ENCODE results near the gene MEOX2. TPM values are rescaled to one million over a fixed set of nuclear protein-coding genes. Genes with fewer than 3 reads are reported as not detected.

The MEOX2 gene
- total and polyA plus RNA-seq, 2 of the 8 experiments (the other 6 are each of a cell fraction or from before 2014, with no cell fraction given), result 0.05 to 0.19 TPM

DNA sequence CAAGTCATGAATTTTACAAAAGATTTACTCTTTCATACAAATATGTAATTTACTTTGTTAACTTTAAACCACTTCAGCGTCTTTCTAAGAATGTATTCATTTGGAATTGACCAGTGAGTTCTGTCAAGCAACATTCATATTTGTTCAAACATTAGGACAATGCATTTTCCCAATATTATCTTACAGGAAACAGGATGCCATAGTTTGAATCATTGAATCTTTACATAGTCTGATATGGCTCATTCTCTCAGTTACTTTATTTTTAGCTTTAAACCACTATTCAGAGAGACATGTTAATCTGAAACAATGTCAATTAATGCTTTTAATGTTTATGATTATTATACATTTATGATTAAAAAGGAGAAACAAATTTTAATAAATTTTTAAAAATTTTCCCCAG lies 21.1 kb upstream of the MEOX2 start:
- no peaks in the 10 kb centered on the region for H3K9me3 ChIP-seq (ENCODE audit: insufficient read depth in 2 of 2, low read depth in 1 of 2, low read length in 1 of 2)
- POLR2A ChIA-PET (ENCODE audit: partially characterized antibody), result no interaction called here
- no peaks in the 10 kb centered on the region for H4K20me1 ChIP-seq (replicated peaks in 1 of 2; ENCODE audit: control insufficient read depth in 1 of 2, insufficient read depth in 2 of 2, low read length in 2 of 2)
- H3K79me1 ChIP-seq (ENCODE audit: low read depth, low read length), result no peaks in the 10 kb centered on the region
- H2AK5ac ChIP-seq (ENCODE audit: low read depth, low read length), result no peak overlapping the region
- H4K8ac ChIP-seq (ENCODE audit: extremely low read depth, insufficient read depth, low read length), result no peak overlapping the region
- no peak overlapping the region for H3K4ac ChIP-seq (replicated peaks; ENCODE audit: insufficient read length, low read depth, low read length)
- no peak overlapping the region for H3K18ac ChIP-seq (ENCODE audit: extremely low read depth, low read length)
- no peak overlapping the region for H2AFZ ChIP-seq (ENCODE audit: low read length)
- no peak overlapping the region for H4K91ac ChIP-seq (replicated peaks; ENCODE audit: insufficient read length, low read length)
- no peaks in the 10 kb centered on the region for H3K79me2 ChIP-seq (ENCODE audit: control insufficient read depth in 1 of 2, insufficient read depth in 2 of 2, low read length in 2 of 2)
- H3K9ac ChIP-seq (replicated peaks in 1 of 4; ENCODE audit: extremely low read depth in 1 of 4, low read depth in 3 of 4, low read length in 3 of 4), result no peak overlapping the region
- H2BK12ac ChIP-seq (ENCODE audit: low read depth, low read length), result no peak overlapping the region
- H3K23ac ChIP-seq (ENCODE audit: insufficient read length), result no peak overlapping the region
- H3K4me2 ChIP-seq (ENCODE audit: insufficient read depth in 1 of 2, low read depth in 2 of 2, low read length in 2 of 2), result no peak overlapping the region
- no peaks in the 10 kb centered on the region for H3K36me3 ChIP-seq (ENCODE audit: control insufficient read depth in 2 of 4, insufficient read depth in 4 of 4, low read length in 3 of 4)
- H3K56ac ChIP-seq (replicated peaks; ENCODE audit: insufficient read length, low read depth, low read length), result no peak overlapping the region
- H3K4me1 ChIP-seq (replicated peaks in 1 of 4; ENCODE audit: control insufficient read depth in 3 of 4, insufficient read depth in 4 of 4, low read length in 3 of 4), result no peaks in the 10 kb centered on the region; a peak in 1 of 7 replicates
- FAIRE-seq (no peak), DNase-seq (ENCODE audit: low read depth in 1 of 2, low spot score in 2 of 2) (no peak)
- CTCF ChIA-PET (ENCODE audit: partially characterized antibody), result interaction anchor here (1.3 kb wide), 1 partner anchor 16 kb away, joined by 5 read pairs; no protein-coding TSS in a partner anchor
- no peak for TF ChIP-seq SAP30 (IDR thresholded peaks at IDR 0.05; ENCODE audit: insufficient read depth, insufficient replicate concordance, low read length)
- TF ChIP-seq POLR2A (IDR thresholded peaks at IDR 0.05; ENCODE audit: control extremely low read depth in 1 of 2, low read depth in 2 of 2, low read length in 2 of 2), result no peak
- no peak for TF ChIP-seq PHF8 (conservative IDR thresholded peaks at IDR 0.05; ENCODE audit: low read depth, low read length)
- no peak for TF ChIP-seq CBX5 (IDR thresholded peaks at IDR 0.05; ENCODE audit: low read depth, low read length)
- no peak for TF ChIP-seq RAD21 (IDR thresholded peaks at IDR 0.05 in 1 of 2, conservative IDR thresholded peaks at IDR 0.05 in 1 of 2; ENCODE audit: low read depth in 2 of 2, low read length in 2 of 2)
- TF ChIP-seq RNF2 (IDR thresholded peaks at IDR 0.05; ENCODE audit: borderline replicate concordance, low read depth, low read length, missing control alignments, poor library complexity, severe bottlenecking), result no peak
- WGBS, 2 experiments (ENCODE audit: extremely low coverage in 1 of 2, insufficient coverage in 1 of 2, insufficient read length in 1 of 2, insufficient replicate concordance in 2 of 2, low coverage in 1 of 2, low lambda C conversion rate in 2 of 2, missing lambda C conversion rate in 1 of 2), result 91% methylated on average over 1 of the region's 1 CpG; no CpG with 5 or more reads in 1 of the 2 experiments
- no peak overlapping the region for H2BK20ac ChIP-seq (ENCODE audit: low read length)
- H3K14ac ChIP-seq (ENCODE audit: insufficient read length), result no peak overlapping the region
- no peak overlapping the region for H2BK120ac ChIP-seq (replicated peaks; ENCODE audit: low read depth, low read length)
- no peak overlapping the region for H4K5ac ChIP-seq (ENCODE audit: insufficient read length, low read depth, low read length)
- no peak overlapping the region for H3K4me3 ChIP-seq (ENCODE audit: extremely low read depth in 1 of 4, insufficient read depth in 2 of 4, low read depth in 3 of 4, low read length in 4 of 4)
- no peak overlapping the region for H2BK5ac ChIP-seq (ENCODE audit: low read depth, low read length)
- no peaks in the 10 kb centered on the region for H3K23me2 ChIP-seq (ENCODE audit: low read depth, low read length)
- no peak overlapping the region for H3K27ac ChIP-seq (ENCODE audit: low read depth, low read length)
- H3K27me3 ChIP-seq (replicated peaks in 1 of 4; ENCODE audit: control insufficient read depth in 3 of 4, extremely low read depth in 1 of 4, insufficient read depth in 3 of 4, low read length in 3 of 4), result no peaks in the 10 kb centered on the region
- H2BK15ac ChIP-seq (ENCODE audit: low read length), result no peak overlapping the region

Data from H1 (cell line).